GM23338 (cell line): Measurements from ENCODE around the gene TSC22D1. TPM values are rescaled to one million over a fixed set of nuclear protein-coding genes. Genes with fewer than 3 reads are reported as not detected.

ENCODE experiments used
- ATAC-seq: fragments of 200-7000 bp; cut with Tn5 transposase; 3 replicates; pipeline ENCODE4 v1.9.1; 2020
- DNase-seq: peaks from one replicate; pipeline ENCODE4 v3.0.0-alpha.2; 2015; ENCODE audit warnings: low spot score
- H2AFZ ChIP-seq: fragments of 200-600 bp; sonication (generic); 2 replicates; pipeline ENCODE4 v1.8.0; 2016; ENCODE audit warnings: antibody characterized with exemption, mild to moderate bottlenecking, moderate library complexity
- H3F3A ChIP-seq: fragments of 200-600 bp; sonication (generic); replicated peaks from 2 replicates; pipeline ENCODE4 v1.8.0; 2017; ENCODE audit warnings: antibody characterized with exemption, mixed run types, low read depth
- H3K27ac ChIP-seq: fragments of 200-600 bp; sonication (generic); 2 replicates; pipeline ENCODE4 v1.6.1; 2016; ENCODE audit warnings: low read depth
- H3K27me3 ChIP-seq: fragments of 200-600 bp; sonication (generic); 2 replicates; pipeline ENCODE4 v1.8.0; 2016; ENCODE audit warnings: mild to moderate bottlenecking, mixed run types, moderate library complexity; ENCODE audit not compliant: insufficient read depth
- H3K36me3 ChIP-seq: fragments of 200-600 bp; sonication (generic); 2 replicates; pipeline ENCODE4 v1.8.0; 2016; ENCODE audit warnings: mild to moderate bottlenecking; ENCODE audit not compliant: insufficient read depth
- H3K4me1 ChIP-seq: fragments of 200-600 bp; sonication (generic); 2 replicates; pipeline ENCODE4 v1.8.0; 2016; ENCODE audit warnings: mild to moderate bottlenecking, moderate library complexity; ENCODE audit not compliant: insufficient read depth
- H3K4me2 ChIP-seq: fragments of 200-600 bp; sonication (generic); 2 replicates; pipeline ENCODE4 v1.7.1; 2017; ENCODE audit warnings: mixed run types
- H3K4me3 ChIP-seq: fragments of 200-600 bp; sonication (generic); 2 replicates; pipeline ENCODE4 v1.6.1; 2016; ENCODE audit warnings: mixed run types
- H3K79me2 ChIP-seq: fragments of 200-600 bp; sonication (generic); replicated peaks from 2 replicates; pipeline ENCODE4 v1.8.0; 2017; ENCODE audit warnings: mild to moderate bottlenecking; ENCODE audit not compliant: insufficient read depth
- H3K9me2 ChIP-seq: fragments of 200-600 bp; sonication (generic); 2 replicates; pipeline ENCODE4 v1.8.0; 2017; ENCODE audit not compliant: insufficient read depth
- H4K20me1 ChIP-seq: fragments of 200-600 bp; sonication (generic); replicated peaks from 2 replicates; pipeline ENCODE4 v1.8.0; 2017; ENCODE audit warnings: mild to moderate bottlenecking; ENCODE audit not compliant: insufficient read depth
- H3K27ac Mint-ChIP-seq: 2 replicates; pipeline ENCODE4 v1.8.0; 2020; ENCODE audit warnings: inconsistent platforms, mild to moderate bottlenecking, moderate library complexity, mixed read lengths
- H3K27me3 Mint-ChIP-seq: 3 replicates; pipeline ENCODE4 v1.8.0; 2022; ENCODE audit warnings: low read depth, mild to moderate bottlenecking, moderate library complexity, mixed read lengths, inconsistent platforms; ENCODE audit not compliant: insufficient read depth, poor library complexity
- H3K36me3 Mint-ChIP-seq: 3 replicates; pipeline ENCODE4 v1.8.0; 2021; ENCODE audit warnings: low read depth, mild to moderate bottlenecking, inconsistent platforms, moderate library complexity, mixed read lengths
- H3K4me1 Mint-ChIP-seq: 3 replicates; pipeline ENCODE4 v1.8.0; 2020; ENCODE audit warnings: mild to moderate bottlenecking, inconsistent platforms, mixed read lengths
- H3K4me3 Mint-ChIP-seq: 3 replicates; pipeline ENCODE4 v1.8.0; 2021; ENCODE audit warnings: moderate library complexity, mild to moderate bottlenecking, inconsistent platforms, mixed read lengths
- H3K9me3 Mint-ChIP-seq: 3 replicates; pipeline ENCODE4 v1.8.0; 2020; ENCODE audit warnings: moderate library complexity, mild to moderate bottlenecking, inconsistent platforms, mixed read lengths
- EZH2phosphoT487 ChIP-seq: fragments of 200-600 bp; sonication (generic); IDR thresholded peaks from one replicate; pipeline ENCODE4 v1.8.1; 2018; ENCODE audit warnings: antibody characterized with exemption; ENCODE audit not compliant: unreplicated experiment
- JUNB ChIP-seq: IDR thresholded peaks from one replicate; pipeline ENCODE4 v1.6.1; 2016; ENCODE audit warnings: antibody characterized with exemption; ENCODE audit not compliant: unreplicated experiment
- NANOG ChIP-seq: IDR thresholded peaks from 2 replicates; pipeline ENCODE4 v1.6.1; 2016; ENCODE audit warnings: antibody characterized with exemption, borderline replicate concordance
- POLR2AphosphoS5 ChIP-seq: IDR thresholded peaks from 2 replicates; pipeline ENCODE4 v1.6.1; 2016; ENCODE audit warnings: antibody characterized with exemption, low read depth
- STAT1 ChIP-seq: IDR thresholded peaks from one replicate; pipeline ENCODE4 v1.6.1; 2016; ENCODE audit warnings: antibody characterized with exemption; ENCODE audit not compliant: unreplicated experiment
- ZNF114 ChIP-seq: fragments of 250-450 bp; sonication (Bioruptor Pico); IDR thresholded peaks from 2 replicates; pipeline ENCODE4 v1.5.0; 2020; ENCODE audit warnings: mild to moderate bottlenecking, moderate library complexity
- ZNF331 ChIP-seq: fragments of 250-450 bp; sonication (Bioruptor Pico); IDR thresholded peaks from 2 replicates; pipeline ENCODE4 v1.5.0; 2020; ENCODE audit warnings: low read depth, mild to moderate bottlenecking, moderate library complexity
- polyA plus RNA-seq: library from polyadenylated mRNA; unstranded; fragments of >200 nt; fragmentation: Nextera tagmentation; extraction: Ambion mirVana; gene quantifications from 2 replicates; pipeline ENCODE4 v1.2.1, GENCODE V29; 2016
- total RNA-seq: library from RNA; depleted of rRNA; stranded (reverse); fragments of >200 nt; shearing (Covaris generic); gene quantifications from 2 replicates; pipeline ENCODE4 v1.2.3, GENCODE V29; 2014
- TF ChIP-seq, protein P1 (sequence below): IDR thresholded peaks from one replicate; pipeline ENCODE4 v1.6.1; 2018; ENCODE audit warnings: antibody characterized with exemption; ENCODE audit not compliant: unreplicated experiment
- TF ChIP-seq, protein P2 (sequence below): fragments of 250-450 bp; sonication (Bioruptor Pico); IDR thresholded peaks from 2 replicates; pipeline ENCODE4 v1.5.0; 2020; ENCODE audit warnings: mild to moderate bottlenecking, moderate library complexity
- TF ChIP-seq, protein P3 (sequence below): IDR thresholded peaks from 2 replicates; pipeline ENCODE4 v1.6.1; 2016; ENCODE audit warnings: antibody characterized with exemption
- TF ChIP-seq, protein P4 (sequence below), 2 experiments: fragments of 200-600 bp in 1 of 2; sonication (generic) in 1 of 2; conservative IDR thresholded peaks; 2 replicates each; pipeline versions ENCODE4 v1.5.1 to v1.6.1; 2016 to 2017; ENCODE audit warnings: antibody characterized with exemption in 2 of 2, low read depth in 2 of 2, mild to moderate bottlenecking in 2 of 2, moderate library complexity in 1 of 2

The TSC22D1 gene
- total and polyA plus RNA-seq, 2 experiments from 2014 or later = 58.5 to 114 TPM

DNA sequence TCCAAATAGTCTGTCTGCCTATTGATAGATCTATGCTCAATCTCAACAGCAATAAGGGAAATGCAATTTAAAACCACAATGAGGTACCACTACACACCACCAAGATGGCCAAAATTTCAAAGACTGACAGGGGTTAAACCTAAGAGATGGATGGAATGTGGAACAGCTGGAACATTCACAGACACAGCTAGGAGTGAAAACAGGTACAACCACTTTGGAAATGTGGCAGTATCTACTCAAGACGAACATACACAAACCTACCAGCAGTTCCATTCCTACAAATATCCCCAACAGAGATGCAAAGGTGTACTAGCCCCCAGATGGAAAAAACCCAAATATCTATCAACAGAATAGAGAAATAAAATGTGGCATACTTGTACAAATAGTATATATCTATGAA lies 86.4 kb downstream of the TSC22D1 start:
- no peak overlapping the region for H3K4me3 Mint-ChIP-seq
- H3K9me3 Mint-ChIP-seq = no peaks in the 10 kb centered on the region; the same call in 2 of the 3 replicates
- H3K4me2 ChIP-seq = no peak overlapping the region
- H3K27ac Mint-ChIP-seq = no peak overlapping the region
- H3K27me3 ChIP-seq = no peaks in the 10 kb centered on the region
- H3K4me3 ChIP-seq = no peak overlapping the region
- ATAC-seq (no peak), DNase-seq (no peak)
- 0 out of 2 replicates have a peak, but pooled peaks cover 3% of the 10 kb centered on the region for H3F3A ChIP-seq
- H2AFZ ChIP-seq = no peak overlapping the region
- peaks cover 9% of the 10 kb centered on the region; the same call in 1 of the 2 replicates for H4K20me1 ChIP-seq
- H3K9me2 ChIP-seq = no peaks in the 10 kb centered on the region
- H3K36me3 ChIP-seq = no peaks in the 10 kb centered on the region
- TF ChIP-seq, protein P1, sequence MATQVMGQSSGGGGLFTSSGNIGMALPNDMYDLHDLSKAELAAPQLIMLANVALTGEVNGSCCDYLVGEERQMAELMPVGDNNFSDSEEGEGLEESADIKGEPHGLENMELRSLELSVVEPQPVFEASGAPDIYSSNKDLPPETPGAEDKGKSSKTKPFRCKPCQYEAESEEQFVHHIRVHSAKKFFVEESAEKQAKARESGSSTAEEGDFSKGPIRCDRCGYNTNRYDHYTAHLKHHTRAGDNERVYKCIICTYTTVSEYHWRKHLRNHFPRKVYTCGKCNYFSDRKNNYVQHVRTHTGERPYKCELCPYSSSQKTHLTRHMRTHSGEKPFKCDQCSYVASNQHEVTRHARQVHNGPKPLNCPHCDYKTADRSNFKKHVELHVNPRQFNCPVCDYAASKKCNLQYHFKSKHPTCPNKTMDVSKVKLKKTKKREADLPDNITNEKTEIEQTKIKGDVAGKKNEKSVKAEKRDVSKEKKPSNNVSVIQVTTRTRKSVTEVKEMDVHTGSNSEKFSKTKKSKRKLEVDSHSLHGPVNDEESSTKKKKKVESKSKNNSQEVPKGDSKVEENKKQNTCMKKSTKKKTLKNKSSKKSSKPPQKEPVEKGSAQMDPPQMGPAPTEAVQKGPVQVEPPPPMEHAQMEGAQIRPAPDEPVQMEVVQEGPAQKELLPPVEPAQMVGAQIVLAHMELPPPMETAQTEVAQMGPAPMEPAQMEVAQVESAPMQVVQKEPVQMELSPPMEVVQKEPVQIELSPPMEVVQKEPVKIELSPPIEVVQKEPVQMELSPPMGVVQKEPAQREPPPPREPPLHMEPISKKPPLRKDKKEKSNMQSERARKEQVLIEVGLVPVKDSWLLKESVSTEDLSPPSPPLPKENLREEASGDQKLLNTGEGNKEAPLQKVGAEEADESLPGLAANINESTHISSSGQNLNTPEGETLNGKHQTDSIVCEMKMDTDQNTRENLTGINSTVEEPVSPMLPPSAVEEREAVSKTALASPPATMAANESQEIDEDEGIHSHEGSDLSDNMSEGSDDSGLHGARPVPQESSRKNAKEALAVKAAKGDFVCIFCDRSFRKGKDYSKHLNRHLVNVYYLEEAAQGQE = no peak
- TF ChIP-seq JUNB = no peak
- TF ChIP-seq NANOG = no peak
- TF ChIP-seq, protein P2, sequence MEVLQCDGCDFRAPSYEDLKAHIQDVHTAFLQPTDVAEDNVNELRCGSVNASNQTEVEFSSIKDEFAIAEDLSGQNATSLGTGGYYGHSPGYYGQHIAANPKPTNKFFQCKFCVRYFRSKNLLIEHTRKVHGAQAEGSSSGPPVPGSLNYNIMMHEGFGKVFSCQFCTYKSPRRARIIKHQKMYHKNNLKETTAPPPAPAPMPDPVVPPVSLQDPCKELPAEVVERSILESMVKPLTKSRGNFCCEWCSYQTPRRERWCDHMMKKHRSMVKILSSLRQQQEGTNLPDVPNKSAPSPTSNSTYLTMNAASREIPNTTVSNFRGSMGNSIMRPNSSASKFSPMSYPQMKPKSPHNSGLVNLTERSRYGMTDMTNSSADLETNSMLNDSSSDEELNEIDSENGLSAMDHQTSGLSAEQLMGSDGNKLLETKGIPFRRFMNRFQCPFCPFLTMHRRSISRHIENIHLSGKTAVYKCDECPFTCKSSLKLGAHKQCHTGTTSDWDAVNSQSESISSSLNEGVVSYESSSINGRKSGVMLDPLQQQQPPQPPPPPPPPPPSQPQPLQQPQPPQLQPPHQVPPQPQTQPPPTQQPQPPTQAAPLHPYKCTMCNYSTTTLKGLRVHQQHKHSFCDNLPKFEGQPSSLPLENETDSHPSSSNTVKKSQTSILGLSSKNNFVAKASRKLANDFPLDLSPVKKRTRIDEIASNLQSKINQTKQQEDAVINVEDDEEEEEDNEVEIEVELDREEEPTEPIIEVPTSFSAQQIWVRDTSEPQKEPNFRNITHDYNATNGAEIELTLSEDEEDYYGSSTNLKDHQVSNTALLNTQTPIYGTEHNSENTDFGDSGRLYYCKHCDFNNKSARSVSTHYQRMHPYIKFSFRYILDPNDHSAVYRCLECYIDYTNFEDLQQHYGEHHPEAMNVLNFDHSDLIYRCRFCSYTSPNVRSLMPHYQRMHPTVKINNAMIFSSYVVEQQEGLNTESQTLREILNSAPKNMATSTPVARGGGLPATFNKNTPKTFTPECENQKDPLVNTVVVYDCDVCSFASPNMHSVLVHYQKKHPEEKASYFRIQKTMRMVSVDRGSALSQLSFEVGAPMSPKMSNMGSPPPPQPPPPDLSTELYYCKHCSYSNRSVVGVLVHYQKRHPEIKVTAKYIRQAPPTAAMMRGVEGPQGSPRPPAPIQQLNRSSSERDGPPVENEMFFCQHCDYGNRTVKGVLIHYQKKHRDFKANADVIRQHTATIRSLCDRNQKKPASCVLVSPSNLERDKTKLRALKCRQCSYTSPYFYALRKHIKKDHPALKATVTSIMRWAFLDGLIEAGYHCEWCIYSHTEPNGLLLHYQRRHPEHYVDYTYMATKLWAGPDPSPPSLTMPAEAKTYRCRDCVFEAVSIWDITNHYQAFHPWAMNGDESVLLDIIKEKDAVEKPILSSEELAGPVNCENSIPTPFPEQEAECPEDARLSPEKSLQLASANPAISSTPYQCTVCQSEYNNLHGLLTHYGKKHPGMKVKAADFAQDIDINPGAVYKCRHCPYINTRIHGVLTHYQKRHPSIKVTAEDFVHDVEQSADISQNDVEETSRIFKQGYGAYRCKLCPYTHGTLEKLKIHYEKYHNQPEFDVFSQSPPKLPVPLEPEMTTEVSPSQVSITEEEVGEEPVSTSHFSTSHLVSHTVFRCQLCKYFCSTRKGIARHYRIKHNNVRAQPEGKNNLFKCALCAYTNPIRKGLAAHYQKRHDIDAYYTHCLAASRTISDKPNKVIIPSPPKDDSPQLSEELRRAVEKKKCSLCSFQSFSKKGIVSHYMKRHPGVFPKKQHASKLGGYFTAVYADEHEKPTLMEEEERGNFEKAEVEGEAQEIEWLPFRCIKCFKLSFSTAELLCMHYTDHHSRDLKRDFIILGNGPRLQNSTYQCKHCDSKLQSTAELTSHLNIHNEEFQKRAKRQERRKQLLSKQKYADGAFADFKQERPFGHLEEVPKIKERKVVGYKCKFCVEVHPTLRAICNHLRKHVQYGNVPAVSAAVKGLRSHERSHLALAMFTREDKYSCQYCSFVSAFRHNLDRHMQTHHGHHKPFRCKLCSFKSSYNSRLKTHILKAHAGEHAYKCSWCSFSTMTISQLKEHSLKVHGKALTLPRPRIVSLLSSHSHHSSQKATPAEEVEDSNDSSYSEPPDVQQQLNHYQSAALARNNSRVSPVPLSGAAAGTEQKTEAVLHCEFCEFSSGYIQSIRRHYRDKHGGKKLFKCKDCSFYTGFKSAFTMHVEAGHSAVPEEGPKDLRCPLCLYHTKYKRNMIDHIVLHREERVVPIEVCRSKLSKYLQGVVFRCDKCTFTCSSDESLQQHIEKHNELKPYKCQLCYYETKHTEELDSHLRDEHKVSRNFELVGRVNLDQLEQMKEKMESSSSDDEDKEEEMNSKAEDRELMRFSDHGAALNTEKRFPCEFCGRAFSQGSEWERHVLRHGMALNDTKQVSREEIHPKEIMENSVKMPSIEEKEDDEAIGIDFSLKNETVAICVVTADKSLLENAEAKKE (CRISPR knock-in tag) = no peak
- no peak for TF ChIP-seq STAT1
- TF ChIP-seq POLR2AphosphoS5 = no peak
- TF ChIP-seq, protein P3, sequence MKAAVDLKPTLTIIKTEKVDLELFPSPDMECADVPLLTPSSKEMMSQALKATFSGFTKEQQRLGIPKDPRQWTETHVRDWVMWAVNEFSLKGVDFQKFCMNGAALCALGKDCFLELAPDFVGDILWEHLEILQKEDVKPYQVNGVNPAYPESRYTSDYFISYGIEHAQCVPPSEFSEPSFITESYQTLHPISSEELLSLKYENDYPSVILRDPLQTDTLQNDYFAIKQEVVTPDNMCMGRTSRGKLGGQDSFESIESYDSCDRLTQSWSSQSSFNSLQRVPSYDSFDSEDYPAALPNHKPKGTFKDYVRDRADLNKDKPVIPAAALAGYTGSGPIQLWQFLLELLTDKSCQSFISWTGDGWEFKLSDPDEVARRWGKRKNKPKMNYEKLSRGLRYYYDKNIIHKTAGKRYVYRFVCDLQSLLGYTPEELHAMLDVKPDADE = no peak
- TF ChIP-seq, protein P4, sequence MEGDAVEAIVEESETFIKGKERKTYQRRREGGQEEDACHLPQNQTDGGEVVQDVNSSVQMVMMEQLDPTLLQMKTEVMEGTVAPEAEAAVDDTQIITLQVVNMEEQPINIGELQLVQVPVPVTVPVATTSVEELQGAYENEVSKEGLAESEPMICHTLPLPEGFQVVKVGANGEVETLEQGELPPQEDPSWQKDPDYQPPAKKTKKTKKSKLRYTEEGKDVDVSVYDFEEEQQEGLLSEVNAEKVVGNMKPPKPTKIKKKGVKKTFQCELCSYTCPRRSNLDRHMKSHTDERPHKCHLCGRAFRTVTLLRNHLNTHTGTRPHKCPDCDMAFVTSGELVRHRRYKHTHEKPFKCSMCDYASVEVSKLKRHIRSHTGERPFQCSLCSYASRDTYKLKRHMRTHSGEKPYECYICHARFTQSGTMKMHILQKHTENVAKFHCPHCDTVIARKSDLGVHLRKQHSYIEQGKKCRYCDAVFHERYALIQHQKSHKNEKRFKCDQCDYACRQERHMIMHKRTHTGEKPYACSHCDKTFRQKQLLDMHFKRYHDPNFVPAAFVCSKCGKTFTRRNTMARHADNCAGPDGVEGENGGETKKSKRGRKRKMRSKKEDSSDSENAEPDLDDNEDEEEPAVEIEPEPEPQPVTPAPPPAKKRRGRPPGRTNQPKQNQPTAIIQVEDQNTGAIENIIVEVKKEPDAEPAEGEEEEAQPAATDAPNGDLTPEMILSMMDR (conservative IDR thresholded peaks at IDR 0.05; ENCODE audit: low read depth in 2 of 2) = no peak
- TF ChIP-seq EZH2phosphoT487 = no peak
- TF ChIP-seq ZNF331 (CRISPR knock-in tag) = no peak
- no peak for TF ChIP-seq ZNF114 (CRISPR knock-in tag)
- H3K4me1 ChIP-seq = peaks cover 13% of the 10 kb centered on the region
- peaks cover 15% of the 10 kb centered on the region for H3K4me1 Mint-ChIP-seq
- H3K27me3 Mint-ChIP-seq = no peaks in the 10 kb centered on the region
- no peaks in the 10 kb centered on the region for H3K36me3 Mint-ChIP-seq
- peaks cover 63% of the 10 kb centered on the region for H3K79me2 ChIP-seq
- H3K27ac ChIP-seq = no peak overlapping the region
